ENCODE results near the gene ATP6V1F. TPM values are rescaled to one million over a fixed set of nuclear protein-coding genes. Genes with fewer than 3 reads are reported as not detected.
A peak's percentile ranks its signal among the peaks of the same experiment; 100 is the strongest.

Gene ATP6V1F
- total and polyA plus RNA-seq, 8 donors: 2.0 to 282 (median 67.7) TPM

DNA sequence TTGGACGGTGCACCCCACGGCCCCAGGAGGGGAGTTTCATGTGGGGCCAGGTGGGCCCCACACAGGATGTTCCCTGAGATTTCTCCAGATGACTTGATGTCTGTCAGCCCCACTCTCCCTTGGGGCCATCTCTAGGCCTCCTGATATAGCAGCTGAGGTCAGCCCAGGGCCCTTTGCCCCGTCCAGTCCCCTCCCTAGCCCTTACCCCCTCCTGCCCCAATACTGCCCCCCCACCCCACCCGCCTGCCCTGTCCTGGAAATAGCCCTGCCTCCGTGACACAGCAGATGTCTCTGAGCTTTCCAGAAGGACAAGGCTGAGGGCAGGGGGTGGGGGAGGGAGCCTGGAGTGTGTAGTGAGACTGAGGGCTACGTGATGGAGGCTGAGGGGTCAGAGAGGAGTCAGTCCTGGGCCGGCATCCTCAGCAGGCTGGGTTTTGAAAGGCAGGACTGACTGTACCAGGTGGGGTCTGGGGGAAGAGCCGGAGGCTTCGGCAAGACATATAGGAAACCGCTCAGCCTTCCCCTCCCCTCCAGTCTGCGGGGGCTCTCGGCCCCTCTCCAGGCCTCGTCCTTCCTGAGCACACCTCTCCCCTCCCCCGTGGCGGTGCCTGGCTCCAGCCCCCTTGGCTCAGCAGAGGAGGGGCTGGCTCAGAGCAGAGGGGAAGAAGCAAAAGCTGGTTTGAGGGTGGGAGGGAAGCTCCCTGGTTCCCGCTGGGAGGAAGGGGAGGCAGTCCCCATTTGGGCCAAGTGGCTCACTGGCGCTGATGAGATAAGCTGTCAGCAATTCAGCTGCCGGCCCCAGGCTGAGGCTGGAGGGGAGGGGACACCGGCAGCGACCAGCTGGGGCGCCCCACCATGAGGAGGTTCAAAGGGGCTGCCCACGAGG lies 30.4 kb upstream of the ATP6V1F start:
- H3K27ac ChIP-seq: peak overlapping the region in 4 of 5 donors; percentile 67 to 95 (median 76)
- H3K27me3 ChIP-seq: peaks cover 0 to 48% (median 27%) of the 10 kb centered on the region in 3 donors
- peak in 1 of 2 donors; percentile 83 for DNase-seq
- H3K36me3 ChIP-seq: peaks cover 0 to 21% (median 6%) of the 10 kb centered on the region in 4 donors
- peak overlapping the region; percentile 47 to 65 (median 58) for H3K4me3 ChIP-seq
- H3K4me1 ChIP-seq: peaks cover 35 to 84% (median 45%) of the 10 kb centered on the region in 4 donors
- no peaks in the 10 kb centered on the region for H3K9me3 ChIP-seq
- no peak for TF ChIP-seq EP300 (IDR thresholded peaks at IDR 0.05)
- TF ChIP-seq POLR2A (IDR thresholded peaks at IDR 0.05): no peak
- TF ChIP-seq POLR2AphosphoS5 (IDR thresholded peaks at IDR 0.05): peak in 1 of 3 donors; percentile 2
- TF ChIP-seq, protein P1, sequence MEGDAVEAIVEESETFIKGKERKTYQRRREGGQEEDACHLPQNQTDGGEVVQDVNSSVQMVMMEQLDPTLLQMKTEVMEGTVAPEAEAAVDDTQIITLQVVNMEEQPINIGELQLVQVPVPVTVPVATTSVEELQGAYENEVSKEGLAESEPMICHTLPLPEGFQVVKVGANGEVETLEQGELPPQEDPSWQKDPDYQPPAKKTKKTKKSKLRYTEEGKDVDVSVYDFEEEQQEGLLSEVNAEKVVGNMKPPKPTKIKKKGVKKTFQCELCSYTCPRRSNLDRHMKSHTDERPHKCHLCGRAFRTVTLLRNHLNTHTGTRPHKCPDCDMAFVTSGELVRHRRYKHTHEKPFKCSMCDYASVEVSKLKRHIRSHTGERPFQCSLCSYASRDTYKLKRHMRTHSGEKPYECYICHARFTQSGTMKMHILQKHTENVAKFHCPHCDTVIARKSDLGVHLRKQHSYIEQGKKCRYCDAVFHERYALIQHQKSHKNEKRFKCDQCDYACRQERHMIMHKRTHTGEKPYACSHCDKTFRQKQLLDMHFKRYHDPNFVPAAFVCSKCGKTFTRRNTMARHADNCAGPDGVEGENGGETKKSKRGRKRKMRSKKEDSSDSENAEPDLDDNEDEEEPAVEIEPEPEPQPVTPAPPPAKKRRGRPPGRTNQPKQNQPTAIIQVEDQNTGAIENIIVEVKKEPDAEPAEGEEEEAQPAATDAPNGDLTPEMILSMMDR (IDR thresholded peaks at IDR 0.05): no peak
- WGBS, 5 donors: 19 to 39% (median 26%) methylated on average over 18 to 22 of the region's 22 CpGs
- intact Hi-C loops (cut with DNase I; ENCODE audit: low total_unique reads): no loop called here

DNA sequence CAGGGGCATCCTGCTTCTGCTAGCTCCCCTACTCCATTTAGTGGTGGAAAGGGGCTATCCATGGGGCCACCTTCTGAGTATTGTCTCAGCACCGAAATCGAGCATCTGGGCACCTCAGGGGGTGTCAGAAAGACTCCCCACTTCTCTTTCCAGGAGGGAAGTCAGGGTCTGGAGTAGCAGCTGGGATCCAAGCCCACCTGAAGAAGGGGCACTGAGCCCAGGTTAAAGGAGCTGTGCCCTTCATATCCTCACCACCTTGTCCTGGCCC lies 29.8 kb upstream of the ATP6V1F start:
- intact Hi-C loops (cut with DNase I; ENCODE audit: low total_unique reads): no loop called here

DNA sequence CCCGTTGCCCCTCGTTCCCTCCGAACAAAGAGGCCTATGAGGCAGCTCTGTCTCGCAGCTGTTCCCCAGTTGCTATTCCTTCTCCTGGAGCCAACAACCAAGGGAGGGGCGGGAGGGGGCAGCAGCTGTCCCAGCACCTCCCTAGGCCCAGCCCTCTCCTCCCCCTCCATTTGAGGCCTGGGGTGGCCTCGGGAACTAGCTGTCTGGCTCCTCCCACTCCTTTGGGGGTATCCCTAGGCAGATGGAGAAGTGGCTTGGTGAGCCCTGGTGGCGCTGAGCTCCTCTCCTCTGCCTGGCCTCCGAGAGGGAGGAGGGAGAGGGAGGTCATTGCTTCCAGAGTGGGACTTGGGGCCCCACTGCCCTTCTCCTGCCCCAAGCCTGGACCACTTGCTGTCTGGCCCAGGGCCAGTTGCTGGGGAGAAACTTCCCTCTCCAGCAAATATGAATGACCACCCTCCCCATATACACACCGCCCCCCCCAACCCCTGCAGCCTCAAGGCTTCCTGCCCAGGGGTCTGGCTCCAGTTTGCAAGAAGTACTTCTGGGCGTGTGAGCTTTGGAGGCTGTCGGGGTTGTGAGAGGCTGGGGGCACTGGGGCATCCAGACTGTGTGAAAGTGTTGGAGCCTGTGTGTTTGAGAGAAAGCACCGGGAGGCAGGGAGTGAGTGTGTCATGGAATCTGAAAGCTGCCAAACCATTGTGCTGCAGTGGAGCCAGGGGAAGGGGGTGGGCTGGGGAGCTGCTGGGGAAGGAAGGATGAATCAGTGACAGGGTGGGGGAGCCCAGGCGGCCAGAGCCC lies 29.3 kb upstream of the ATP6V1F start:
- Histone ChIP-seq H3K36me3 (peaks cover 0 to 33% (median 14%) of the 10 kb centered on the region in 4 donors), H3K9me3 (no peaks in the 10 kb centered on the region), H3K4me3 (peak overlapping the region; percentile 7 to 65 (median 51)), H3K27ac (peak overlapping the region in 4 of 5 donors; percentile 67 to 95 (median 76)), H3K27me3 (peaks cover 0 to 48% (median 27%) of the 10 kb centered on the region in 3 donors), H3K4me1 (peaks cover 35 to 76% (median 45%) of the 10 kb centered on the region in 4 donors)
- 19 to 40% (median 25%) methylated on average over 10 to 13 of the region's 13 CpGs for WGBS, 5 donors
- peak in 1 of 2 donors; percentile 92 for DNase-seq
- intact Hi-C loops (cut with DNase I; ENCODE audit: low total_unique reads): no loop called here
- TF ChIP-seq POLR2AphosphoS5 (IDR thresholded peaks at IDR 0.05) (no peak), POLR2A (IDR thresholded peaks at IDR 0.05) (no peak), EP300 (IDR thresholded peaks at IDR 0.05) (no peak)
- TF ChIP-seq, protein P1 (IDR thresholded peaks at IDR 0.05): no peak

More for the DNA sequence above, 29.8 kb upstream of the ATP6V1F start:
- Histone ChIP-seq H3K4me1 (peaks cover 35 to 81% (median 45%) of the 10 kb centered on the region in 4 donors), H3K4me3 (peak overlapping the region; percentile 47 to 65 (median 58)), H3K27me3 (peaks cover 0 to 48% (median 27%) of the 10 kb centered on the region in 3 donors), H3K36me3 (peaks cover 0 to 27% (median 9%) of the 10 kb centered on the region in 4 donors), H3K27ac (peak overlapping the region in 4 of 5 donors; percentile 67 to 95 (median 76)), H3K9me3 (no peaks in the 10 kb centered on the region)
- 11 to 58% (median 36%) methylated on average over 2 of the region's 2 CpGs for WGBS, 5 donors
- no peak for TF ChIP-seq POLR2AphosphoS5 (IDR thresholded peaks at IDR 0.05)
- TF ChIP-seq, protein P1 (IDR thresholded peaks at IDR 0.05): no peak
- TF ChIP-seq EP300 (IDR thresholded peaks at IDR 0.05): no peak
- no peak for TF ChIP-seq POLR2A (IDR thresholded peaks at IDR 0.05)
- no peak for DNase-seq

DNA sequence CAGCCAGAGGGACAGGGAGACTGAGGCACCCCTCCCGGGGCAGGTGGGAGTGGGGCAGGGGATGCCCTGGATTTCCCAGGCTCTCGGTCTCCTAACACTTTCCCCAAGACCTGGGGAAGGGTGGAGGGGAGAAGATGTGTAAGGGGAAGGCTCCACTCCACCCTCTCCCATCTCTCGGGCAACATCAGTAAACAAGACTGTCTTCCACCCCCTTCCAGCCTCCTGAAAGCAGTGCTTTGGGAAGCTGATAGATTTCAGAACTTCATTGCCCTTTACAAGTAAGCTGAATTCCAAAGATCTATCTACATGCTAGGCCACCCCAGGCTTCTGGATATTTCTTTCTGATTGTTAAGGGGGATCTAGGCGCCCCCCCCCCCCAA lies 28.7 kb upstream of the ATP6V1F start:
- Histone ChIP-seq H3K27ac (peak overlapping the region in 4 of 5 donors; percentile 67 to 95 (median 76)), H3K4me3 (peak overlapping the region in 1 of 4 donors; percentile 47), H3K27me3 (peaks cover 0 to 48% (median 27%) of the 10 kb centered on the region in 3 donors), H3K4me1 (peaks cover 32 to 71% (median 45%) of the 10 kb centered on the region in 4 donors), H3K9me3 (no peaks in the 10 kb centered on the region), H3K36me3 (peaks cover 0 to 38% (median 20%) of the 10 kb centered on the region in 4 donors)
- DNase-seq: peak in 1 of 2 donors; percentile 77
- TF ChIP-seq POLR2AphosphoS5 (IDR thresholded peaks at IDR 0.05) (no peak), EP300 (IDR thresholded peaks at IDR 0.05) (no peak), POLR2A (IDR thresholded peaks at IDR 0.05) (no peak)
- TF ChIP-seq, protein P1 (IDR thresholded peaks at IDR 0.05): no peak
- 24 to 55% (median 38%) methylated on average over 4 of the region's 4 CpGs for WGBS, 5 donors
- intact Hi-C loops (cut with DNase I; ENCODE audit: low total_unique reads): no loop called here

Measured in stomach (tissue), 9 donors.